Keratinocyte (primary cell): ENCODE measurements around the gene SBK2. TPM values are rescaled to one million over a fixed set of nuclear protein-coding genes. Genes with fewer than 3 reads are reported as not detected.

Experiments
- DNase-seq: peaks from one replicate; pipeline ENCODE4 v3.0.0-alpha.2; 2011; ENCODE audit warnings: low read depth, missing footprints, low spot score
- FAIRE-seq: peaks from 2 replicates; lab custom pipeline; 2011; peaks lifted over from hg19 to GRCh38; lab: Jason Lieb, UNC
- H2AFZ ChIP-seq: 2 replicates; pipeline ENCODE4 v1.6.0; 2012; ENCODE audit warnings: low read length, control low read depth, inconsistent platforms; ENCODE audit not compliant: control insufficient read depth
- H3K27ac ChIP-seq: 2 replicates; pipeline ENCODE4 v1.5.1; 2011; ENCODE audit warnings: low read length; ENCODE audit not compliant: control insufficient read depth, insufficient read depth
- H3K27me3 ChIP-seq: 3 replicates; pipeline ENCODE4 v1.6.0; 2011; ENCODE audit warnings: low read length; ENCODE audit not compliant: control insufficient read depth, insufficient read depth; ENCODE audit errors: extremely low read depth
- H3K36me3 ChIP-seq, 2 experiments: 2 replicates in 1 of 2; 3 replicates in 1 of 2; pipeline ENCODE4 v1.5.1; 2011; ENCODE audit warnings: low read length in 2 of 2, mild to moderate bottlenecking in 1 of 2; ENCODE audit not compliant: control insufficient read depth in 2 of 2, insufficient read depth in 2 of 2; ENCODE audit errors: extremely low read depth in 1 of 2
- H3K4me1 ChIP-seq: 3 replicates; pipeline ENCODE4 v1.5.1; 2011; ENCODE audit warnings: low read length; ENCODE audit not compliant: control insufficient read depth, insufficient read depth; ENCODE audit errors: extremely low read depth
- H3K4me2 ChIP-seq: 3 replicates; pipeline ENCODE4 v1.6.0; 2011; ENCODE audit warnings: low read depth, low read length; ENCODE audit not compliant: control insufficient read depth, insufficient read depth; ENCODE audit errors: extremely low read depth
- H3K4me3 ChIP-seq, 3 experiments: fragments of 200-600 bp in 1 of 3; sonication (generic) in 1 of 3; 2 replicates in 2 of 3; 3 replicates in 1 of 3; pipeline ENCODE4 v1.5.1; 2011 to 2016; ENCODE audit warnings: low read length in 3 of 3, mild to moderate bottlenecking in 3 of 3, control low read depth in 2 of 3, inconsistent platforms in 1 of 3, low read depth in 1 of 3, mixed read lengths in 1 of 3, mixed run types in 1 of 3, moderate library complexity in 1 of 3; ENCODE audit not compliant: control insufficient read depth in 2 of 3, insufficient read depth in 2 of 3; ENCODE audit errors: extremely low read depth in 1 of 3
- H3K79me2 ChIP-seq: 2 replicates; pipeline ENCODE4 v1.6.0; 2012; ENCODE audit warnings: low read length; ENCODE audit not compliant: control insufficient read depth, insufficient read depth
- H3K9ac ChIP-seq: 3 replicates; pipeline ENCODE4 v1.6.0; 2011; ENCODE audit warnings: low read length; ENCODE audit not compliant: control insufficient read depth, insufficient read depth; ENCODE audit errors: extremely low read depth
- H3K9me1 ChIP-seq: 3 replicates; pipeline ENCODE4 v1.6.0; 2011; ENCODE audit warnings: low read length; ENCODE audit not compliant: control insufficient read depth, insufficient read depth; ENCODE audit errors: extremely low read depth
- H3K9me3 ChIP-seq: 2 replicates; pipeline ENCODE4 v1.5.1; 2012; ENCODE audit warnings: low read depth, low read length; ENCODE audit not compliant: control insufficient read depth
- H4K20me1 ChIP-seq: 3 replicates; pipeline ENCODE4 v1.6.0; 2011; ENCODE audit warnings: low read length; ENCODE audit not compliant: control insufficient read depth, insufficient read depth; ENCODE audit errors: extremely low read depth
- EZH2 ChIP-seq: IDR thresholded peaks from one replicate; pipeline ENCODE4 v1.6.1; 2012; ENCODE audit warnings: inconsistent platforms, mild to moderate bottlenecking, low read length, moderate library complexity
- dilution Hi-C: fragments of 300-500 bp; cut with MboI; formaldehyde crosslinking; loops from one replicate; pipeline ENCODE4 v1.7.0; 2020; ENCODE audit warnings: low sequenced_read_pairs; ENCODE audit not compliant: extremely low pct_ligation_motif_present
- polyA plus RNA-seq, 5 experiments: library from polyadenylated mRNA; depleted of rRNA in 3 of 5; stranded (reverse) in 3 of 5; stranded (forward) in 1 of 5; unstranded in 1 of 5; fragments of >200 nt; gene quantifications; 1 replicate in 1 of 5; 2 replicates in 3 of 5; 3 replicates in 1 of 5; pipeline versions ENCODE4 v1.2.1 to v1.2.3, GENCODE V29; 2011 to 2012; ENCODE audit warnings: missing spikeins in 2 of 5, low read depth in 1 of 5, low replicate concordance in 1 of 5
- TF ChIP-seq, protein P1 (sequence below), 3 experiments: IDR thresholded peaks in 1 of 3; conservative IDR thresholded peaks in 1 of 3; optimal IDR thresholded peaks in 1 of 3; 2 replicates in 2 of 3; 3 replicates in 1 of 3; pipeline versions ENCODE3 to v1.5.1; 2011; ENCODE audit warnings: low read length in 3 of 3, mild to moderate bottlenecking in 3 of 3, moderate library complexity in 2 of 3, control low read depth in 1 of 3, inconsistent platforms in 1 of 3; ENCODE audit not compliant: insufficient read depth in 2 of 3; ENCODE audit errors: extremely low read depth in 1 of 3

Gene SBK2
- polyA plus RNA-seq, 1 donor (not counting 4 experiments of a cell fraction or from before 2014, with no cell fraction given) = not detected

DNA sequence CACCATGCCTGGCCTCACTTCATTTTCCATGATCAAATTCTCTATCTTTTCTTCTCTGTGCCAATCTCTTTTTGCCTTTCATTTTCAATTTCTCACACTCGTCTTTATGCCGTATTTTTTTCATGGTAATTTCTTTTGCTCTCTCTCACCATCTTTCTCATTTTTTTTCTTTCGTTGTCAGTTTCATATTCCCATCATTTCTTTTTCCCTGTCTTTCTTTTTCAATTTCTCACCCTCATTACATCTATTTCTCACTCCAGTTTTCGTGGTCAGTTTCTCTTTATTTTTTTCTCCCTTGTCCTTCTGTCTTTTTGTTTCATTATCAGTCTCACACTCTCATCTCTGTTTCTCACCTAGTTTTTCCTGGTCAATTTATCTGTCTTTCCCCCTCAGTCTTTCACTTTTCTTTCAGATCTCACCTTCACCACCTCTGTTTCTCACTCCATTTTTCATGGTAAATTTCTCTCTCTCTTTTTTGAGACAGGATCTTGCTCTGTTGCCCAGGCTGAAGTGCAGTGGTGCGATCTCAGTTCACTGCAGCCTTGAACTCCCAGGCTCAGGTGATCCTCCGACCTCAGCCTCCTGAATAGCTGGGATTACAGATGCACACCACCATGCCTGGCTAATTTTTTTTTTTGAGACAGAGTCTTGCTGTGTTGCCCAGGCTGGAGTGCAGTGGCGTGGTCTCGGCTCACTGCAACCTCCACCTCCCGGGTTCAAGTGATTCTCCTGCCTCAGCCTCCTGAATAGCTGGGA, 34.6 kb downstream of the SBK2 start:
- Histone ChIP-seq H3K4me1 (no peaks in the 10 kb centered on the region), H3K9me3 (no peaks in the 10 kb centered on the region), H3K4me2 (no peak overlapping the region), H3K9me1 (no peaks in the 10 kb centered on the region), H2AFZ (no peak overlapping the region), H3K36me3 (no peaks in the 10 kb centered on the region), H3K9ac (no peak overlapping the region), H3K27ac (no peak overlapping the region), H3K27me3 (peaks cover 11% of the 10 kb centered on the region), H3K79me2 (no peaks in the 10 kb centered on the region), H4K20me1 (no peaks in the 10 kb centered on the region), H3K4me3 (no peak overlapping the region)
- no peak for TF ChIP-seq EZH2
- TF ChIP-seq, protein P1, sequence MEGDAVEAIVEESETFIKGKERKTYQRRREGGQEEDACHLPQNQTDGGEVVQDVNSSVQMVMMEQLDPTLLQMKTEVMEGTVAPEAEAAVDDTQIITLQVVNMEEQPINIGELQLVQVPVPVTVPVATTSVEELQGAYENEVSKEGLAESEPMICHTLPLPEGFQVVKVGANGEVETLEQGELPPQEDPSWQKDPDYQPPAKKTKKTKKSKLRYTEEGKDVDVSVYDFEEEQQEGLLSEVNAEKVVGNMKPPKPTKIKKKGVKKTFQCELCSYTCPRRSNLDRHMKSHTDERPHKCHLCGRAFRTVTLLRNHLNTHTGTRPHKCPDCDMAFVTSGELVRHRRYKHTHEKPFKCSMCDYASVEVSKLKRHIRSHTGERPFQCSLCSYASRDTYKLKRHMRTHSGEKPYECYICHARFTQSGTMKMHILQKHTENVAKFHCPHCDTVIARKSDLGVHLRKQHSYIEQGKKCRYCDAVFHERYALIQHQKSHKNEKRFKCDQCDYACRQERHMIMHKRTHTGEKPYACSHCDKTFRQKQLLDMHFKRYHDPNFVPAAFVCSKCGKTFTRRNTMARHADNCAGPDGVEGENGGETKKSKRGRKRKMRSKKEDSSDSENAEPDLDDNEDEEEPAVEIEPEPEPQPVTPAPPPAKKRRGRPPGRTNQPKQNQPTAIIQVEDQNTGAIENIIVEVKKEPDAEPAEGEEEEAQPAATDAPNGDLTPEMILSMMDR (optimal IDR thresholded peaks at IDR 0.05 in 1 of 3, IDR thresholded peaks at IDR 0.05 in 1 of 3, conservative IDR thresholded peaks at IDR 0.05 in 1 of 3; ENCODE audit: extremely low read depth in 1 of 3, insufficient read depth in 2 of 3, low read length in 3 of 3) = no peak
- no peak for FAIRE-seq
- dilution Hi-C loops = no loop called here
- DNase-seq = no peak

- Histone ChIP-seq H3K9me1 (no peaks in the 10 kb centered on the region), H3K27me3 (peaks cover 11% of the 10 kb centered on the region), H3K4me2 (no peak overlapping the region), H4K20me1 (no peaks in the 10 kb centered on the region), H3K27ac (no peak overlapping the region), H3K9me3 (no peaks in the 10 kb centered on the region), H2AFZ (no peak overlapping the region), H3K4me3 (no peak overlapping the region), H3K9ac (no peak overlapping the region), H3K4me1 (no peaks in the 10 kb centered on the region), H3K79me2 (no peaks in the 10 kb centered on the region), H3K36me3 (no peaks in the 10 kb centered on the region)
- FAIRE-seq (no peak), DNase-seq (no peak)
- no peak for TF ChIP-seq EZH2
- TF ChIP-seq, protein P1 (optimal IDR thresholded peaks at IDR 0.05 in 1 of 3, IDR thresholded peaks at IDR 0.05 in 1 of 3, conservative IDR thresholded peaks at IDR 0.05 in 1 of 3; ENCODE audit: extremely low read depth in 1 of 3, insufficient read depth in 2 of 3, low read length in 3 of 3) = no peak
- dilution Hi-C loops = no loop called here
Observed at GRCh38 chr19:55500368-55500952, 36.5 kb downstream of the SBK2 start.
